ENCODE data around the gene PRKCH.

Gene PRKCH

DNA sequence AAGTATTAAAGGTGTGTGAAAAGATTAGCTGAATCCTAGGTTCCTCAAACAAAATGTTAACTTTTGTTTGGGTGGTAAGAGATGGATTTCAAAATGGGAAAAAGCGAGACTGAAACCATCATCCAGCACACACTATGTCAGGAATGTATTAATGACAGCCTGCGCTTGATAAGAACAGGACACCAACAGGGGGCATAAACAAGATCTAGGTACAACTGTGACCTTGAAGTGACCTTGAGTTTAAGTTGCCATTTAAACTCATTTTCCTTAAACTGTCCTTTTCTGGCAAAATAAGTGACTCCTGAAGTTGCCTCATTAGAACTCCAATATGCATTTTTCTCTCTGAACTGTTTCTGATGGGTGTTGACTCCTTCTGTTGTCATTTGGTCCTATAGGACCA, 17.1 kb downstream of the PRKCH start:
- no peak for DNase-seq (ENCODE audit: low spot score)

DNA sequence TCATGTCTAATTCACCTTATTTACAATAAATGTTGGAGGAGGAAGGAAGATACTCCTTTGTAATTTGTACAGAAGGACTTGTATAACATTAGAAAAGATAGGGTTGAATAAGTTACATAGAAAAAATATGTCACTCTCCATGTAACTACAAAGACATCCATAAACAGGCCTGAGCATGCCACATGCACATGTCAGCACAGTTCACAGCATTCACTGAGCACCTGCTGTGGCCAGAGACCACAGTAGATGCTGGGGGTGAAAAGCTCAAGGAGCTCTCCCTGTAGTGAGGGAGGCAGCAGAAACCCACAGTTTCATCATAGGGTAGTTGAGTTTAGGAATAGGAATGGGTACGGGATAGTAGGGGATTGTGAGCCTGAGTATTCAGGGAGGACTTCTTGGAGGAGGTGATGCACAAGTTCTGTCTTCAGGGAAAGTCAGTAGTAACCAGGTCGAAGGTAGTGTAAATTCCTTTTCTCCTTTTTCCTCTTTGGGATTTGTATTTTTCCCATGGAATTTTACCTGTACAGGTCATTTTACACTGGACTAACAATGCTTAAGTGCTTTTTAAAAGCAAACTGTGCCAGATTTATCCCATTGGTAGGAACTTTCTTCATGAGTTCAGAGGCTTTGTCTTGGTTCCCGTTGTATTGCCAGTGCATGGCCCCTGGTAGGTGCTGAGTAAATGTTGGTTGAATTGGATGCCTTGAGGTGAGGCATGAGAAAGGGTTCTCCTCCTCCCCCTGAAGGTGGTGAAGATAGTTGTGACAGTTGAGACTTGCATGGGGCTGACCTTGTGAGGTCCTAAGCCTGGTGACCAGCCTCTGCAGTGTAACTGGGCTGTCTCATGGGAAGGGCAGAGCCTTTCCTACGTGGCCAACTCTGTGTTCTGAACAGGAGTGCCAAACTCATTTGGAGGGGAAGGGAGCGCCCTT, 20.2 kb downstream of the PRKCH start:
- DNase-seq (ENCODE audit: low spot score): no peak

DNA sequence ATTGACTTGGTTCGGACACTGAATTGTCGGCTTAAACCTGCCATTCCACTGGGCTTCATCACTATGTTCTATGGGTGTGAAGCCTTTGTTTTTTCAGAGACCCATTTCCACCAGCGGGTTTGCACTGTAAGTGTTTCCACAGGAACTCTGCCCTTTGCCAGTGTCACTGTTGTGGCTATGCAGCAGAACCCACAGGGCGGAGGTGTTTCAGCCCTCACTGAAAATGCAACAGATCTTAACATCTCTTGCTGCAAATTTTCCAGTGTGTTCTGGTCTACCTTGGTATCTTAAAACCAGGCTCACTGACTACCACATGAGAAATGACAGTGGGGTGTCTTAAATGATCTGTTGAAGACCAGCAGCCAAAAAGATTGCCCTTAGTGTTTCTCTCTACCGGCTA, 21.1 kb downstream of the PRKCH start:
- DNase-seq (ENCODE audit: low spot score): peak; percentile 3

DNA sequence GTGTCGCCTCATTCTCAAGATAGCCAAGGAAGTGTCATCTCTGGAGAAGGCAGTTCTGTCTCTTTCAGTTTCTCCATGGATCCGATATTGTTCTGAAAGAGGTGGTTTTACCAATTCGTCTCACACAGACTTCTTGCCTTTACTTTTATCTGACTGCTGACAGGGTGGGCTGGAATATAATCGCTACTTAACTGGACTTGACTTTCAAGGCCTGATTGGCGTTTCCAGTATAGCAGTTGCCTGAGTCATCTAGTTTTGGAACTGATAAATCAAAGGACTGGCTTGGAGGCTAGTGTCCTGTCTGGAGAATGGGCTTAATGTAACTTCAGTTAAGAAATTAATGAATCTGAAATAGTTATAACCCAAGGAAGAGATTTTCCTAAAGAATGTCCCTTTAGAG, 21.6 kb downstream of the PRKCH start:
- peak; percentile 11 for DNase-seq (ENCODE audit: low spot score)

DNA sequence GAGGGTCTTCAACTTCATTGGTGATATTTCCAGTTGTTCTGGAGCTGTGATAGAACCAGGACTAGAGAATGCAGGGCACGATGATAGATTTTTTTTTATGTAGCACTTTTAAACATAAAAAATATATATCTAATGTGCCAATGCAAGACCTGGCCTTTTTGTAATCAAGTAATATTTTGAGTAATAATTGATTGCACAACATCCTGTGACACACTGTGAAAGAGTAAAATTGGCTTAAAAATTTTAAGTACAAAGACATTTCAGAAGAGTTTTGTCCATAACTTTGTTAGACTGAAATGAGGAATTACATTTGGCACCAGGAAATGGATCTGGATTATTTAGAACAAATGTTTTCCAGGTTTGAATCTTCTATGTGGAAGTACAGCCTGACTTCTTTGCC, 22.1 kb downstream of the PRKCH start:
- DNase-seq (ENCODE audit: low spot score): no peak

DNA sequence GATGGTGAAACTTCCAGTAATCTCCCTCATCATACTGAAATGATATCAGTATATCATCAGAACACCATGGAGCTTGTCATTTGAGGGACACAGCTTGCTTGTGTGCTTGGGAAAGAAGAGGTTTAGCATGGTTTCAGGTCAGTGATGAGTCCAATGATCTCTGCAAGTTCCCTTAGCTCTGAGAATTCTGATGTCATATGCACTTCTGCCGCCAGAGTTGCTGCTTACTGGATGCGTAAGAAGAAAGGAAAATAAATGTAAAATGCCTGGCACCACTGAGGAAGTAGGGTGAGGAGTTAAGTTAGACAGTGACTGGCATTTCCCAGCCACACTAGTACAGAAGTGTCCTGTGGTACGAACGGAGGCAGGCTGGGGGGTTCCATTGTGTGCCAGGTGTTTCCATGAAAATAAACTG, 22.6 kb downstream of the PRKCH start:
- no peak for DNase-seq (ENCODE audit: low spot score)

GRCh38 chr14:61344437-61345150, 23.2 kb downstream of the PRKCH start:
- DNase-seq (ENCODE audit: low spot score): no peak

DNA sequence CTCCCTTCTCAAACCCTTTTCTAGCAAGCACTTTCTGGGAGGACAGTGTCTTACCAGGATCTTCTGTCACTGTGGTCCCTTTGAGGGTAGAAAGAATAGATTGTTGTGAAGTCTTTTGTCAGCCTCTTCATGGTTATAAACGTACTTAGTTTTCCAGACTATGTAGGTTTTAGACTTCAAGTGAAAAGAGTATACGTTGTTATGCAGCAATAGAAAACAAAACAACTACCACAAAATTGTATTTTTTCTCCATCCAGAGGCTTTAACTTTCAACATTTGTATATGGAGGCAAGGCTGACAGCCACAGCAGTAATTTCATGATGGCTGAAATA, 23.7 kb downstream of the PRKCH start:
- no peak for DNase-seq (ENCODE audit: low spot score)

- DNase-seq (ENCODE audit: low spot score): no peak
These were observed 24.8 kb downstream of the PRKCH start for GRCh38 chr14:61346221-61346620.

- no peak for DNase-seq (ENCODE audit: low spot score)
These were observed 25.4 kb downstream of the PRKCH start for GRCh38 chr14:61346793-61347192.

DNA sequence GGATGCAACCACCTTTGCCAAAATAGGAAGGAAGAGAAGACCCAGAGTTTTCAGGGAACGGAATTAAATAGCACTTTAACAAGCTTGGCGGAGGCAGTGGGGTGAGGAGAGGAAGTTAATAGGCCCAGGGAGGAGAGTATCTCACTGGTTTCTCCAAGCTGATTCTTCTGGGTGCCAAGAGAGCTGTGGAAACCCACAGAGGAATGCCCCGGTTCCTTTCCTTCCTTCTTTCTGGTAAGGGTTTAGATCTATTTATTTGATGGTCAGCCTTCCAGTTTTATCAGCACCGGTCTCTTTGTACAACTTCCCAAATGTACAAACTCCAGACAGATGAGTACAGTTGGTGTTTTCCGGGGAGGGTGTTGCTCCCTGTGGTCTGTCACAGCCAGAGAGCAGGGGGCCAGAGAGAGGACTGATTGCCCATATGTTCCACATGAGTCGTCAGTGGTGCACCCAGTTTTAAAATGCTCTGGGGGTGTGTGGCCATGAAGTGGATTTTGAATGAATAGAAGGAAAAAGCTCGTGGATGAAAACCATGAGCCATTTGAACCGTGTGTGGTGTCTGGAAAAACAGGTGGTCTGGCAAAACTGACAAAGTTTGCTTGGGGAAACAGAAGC, 26.6 kb downstream of the PRKCH start:
- no peak for DNase-seq (ENCODE audit: low spot score)

DNA sequence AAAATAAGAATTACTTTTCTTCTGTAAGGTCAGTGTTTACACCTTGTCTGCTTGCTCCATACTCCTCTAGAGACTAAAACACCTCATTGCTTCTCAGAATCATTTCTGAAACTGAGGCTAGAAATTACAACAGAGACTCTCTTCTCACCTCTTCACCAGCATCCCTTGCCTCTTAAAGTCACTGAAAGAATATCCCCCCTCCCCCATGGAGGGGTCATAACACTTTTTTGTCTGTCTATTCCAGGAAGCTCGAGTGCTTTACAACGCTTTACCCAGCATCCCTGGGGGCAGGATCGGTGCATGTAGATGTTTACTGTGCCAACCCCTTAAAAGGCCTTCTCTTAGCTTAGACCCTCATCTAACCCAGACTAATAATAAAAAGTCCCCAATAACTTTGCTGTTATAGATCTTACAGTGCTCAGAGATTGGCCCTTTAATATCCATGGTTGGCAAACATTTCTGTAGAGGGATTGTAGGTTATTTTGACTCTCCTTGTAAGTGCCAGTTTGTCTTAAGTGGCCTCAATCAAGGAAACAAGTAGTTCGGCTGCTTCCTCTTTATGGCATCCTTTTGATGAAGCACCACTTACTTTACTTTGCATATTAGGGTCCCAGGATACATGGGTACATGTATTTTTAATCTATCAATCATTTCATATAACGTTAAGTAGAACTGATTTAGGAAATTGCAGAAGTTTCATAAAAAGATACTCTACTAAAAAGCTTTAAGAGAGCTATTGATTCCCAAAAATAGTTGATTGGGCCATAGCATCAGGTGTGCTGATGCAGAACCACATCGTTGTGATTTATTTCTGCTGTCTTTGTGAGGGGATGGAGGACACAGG, 29.3 kb downstream of the PRKCH start:
- no peak for DNase-seq (ENCODE audit: low spot score)

- no peak for DNase-seq (ENCODE audit: low spot score)
These were observed 30.1 kb downstream of the PRKCH start for GRCh38 chr14:61351477-61351876.

DNA sequence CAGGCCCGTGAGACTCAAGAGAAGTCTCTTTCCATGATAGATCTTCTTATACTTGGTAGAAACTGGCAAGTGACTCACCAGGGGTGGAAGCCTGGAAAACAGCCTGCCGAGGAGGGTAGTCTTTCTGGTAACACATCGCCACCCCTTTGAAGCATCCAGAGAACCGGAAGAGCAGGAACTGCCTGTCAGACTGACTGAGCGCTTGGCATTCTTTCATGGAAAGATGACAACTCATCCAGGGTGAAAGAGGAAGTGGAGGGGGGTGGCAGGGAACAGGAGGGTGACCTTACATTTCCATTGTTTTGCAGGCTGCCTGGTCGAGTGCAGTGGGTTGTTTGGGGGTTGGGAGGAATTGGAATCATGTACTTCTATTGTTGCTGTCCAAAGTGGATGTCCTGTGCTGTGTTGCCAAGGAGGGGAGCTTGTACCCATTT, 34.5 kb downstream of the PRKCH start:
- DNase-seq (ENCODE audit: low spot score): no peak

- no peak for DNase-seq (ENCODE audit: low spot score)
These were observed 35.7 kb downstream of the PRKCH start for GRCh38 chr14:61357123-61357522.

DNA sequence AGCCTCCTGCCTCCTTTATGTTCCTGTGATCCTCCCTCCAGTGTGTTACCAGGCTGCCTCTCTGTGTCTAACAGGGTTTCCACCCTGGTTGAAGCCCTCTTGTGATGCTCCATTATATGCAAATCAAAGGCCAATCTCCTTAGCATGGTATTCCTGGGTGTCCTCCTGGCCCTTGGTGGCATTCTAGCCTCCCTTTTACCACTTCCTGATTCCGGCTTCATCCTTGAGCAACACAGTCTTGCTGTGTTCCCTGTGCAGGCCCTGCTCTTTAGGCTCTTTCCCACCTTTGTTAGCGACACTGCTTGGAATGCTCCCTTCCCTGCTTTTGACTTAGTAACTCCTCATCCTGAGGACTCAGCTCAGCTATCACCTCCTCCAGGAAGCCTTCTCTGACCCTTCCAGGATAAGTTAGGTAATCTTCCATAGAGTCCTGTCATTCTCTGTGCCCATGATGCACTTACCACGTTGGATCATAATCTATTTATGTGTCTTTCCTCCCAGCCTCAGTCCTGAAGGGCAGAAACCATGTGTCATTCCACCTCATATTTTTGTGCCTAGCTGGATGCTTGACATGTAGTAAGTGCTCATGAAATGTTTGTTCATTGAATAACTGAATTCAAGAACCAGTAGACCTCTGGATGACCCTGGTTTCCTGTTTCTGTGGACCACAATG, 37.3 kb downstream of the PRKCH start:
- no peak for DNase-seq (ENCODE audit: low spot score)

DNA sequence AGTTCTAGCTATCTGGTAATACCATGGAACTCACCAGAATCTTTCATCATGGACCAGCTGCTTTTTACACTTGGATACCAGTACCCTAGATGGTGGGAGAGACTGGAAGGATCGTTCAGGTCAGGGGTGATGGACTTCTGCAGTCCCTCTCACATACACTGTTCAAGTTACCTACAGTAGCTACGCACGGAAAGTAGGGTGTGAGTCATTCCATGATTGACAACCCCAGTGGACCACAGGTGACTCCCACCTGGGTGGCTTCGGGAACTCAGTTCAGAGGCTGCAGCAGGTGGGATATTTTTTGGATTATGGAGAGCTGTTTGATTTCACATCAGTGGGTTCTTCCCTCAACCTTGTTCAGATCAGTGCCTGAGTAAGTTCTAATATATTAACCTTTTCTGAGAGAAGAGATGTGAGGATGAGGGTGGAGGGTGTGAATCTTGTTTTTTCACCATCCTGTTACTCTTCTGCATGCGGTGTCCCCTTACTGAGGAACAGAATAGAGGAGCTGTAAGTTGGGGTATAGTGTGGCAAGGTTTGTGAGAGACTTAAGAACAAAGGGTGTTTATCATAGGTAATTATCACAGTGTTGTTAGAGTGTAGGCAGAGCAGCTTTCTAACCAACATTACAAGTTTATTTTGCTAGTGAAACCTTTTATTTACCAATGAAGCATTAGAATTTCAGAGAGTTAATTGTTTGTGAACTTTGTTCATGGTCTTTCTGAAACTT, 39.6 kb downstream of the PRKCH start:
- DNase-seq (ENCODE audit: low spot score): no peak

DNA sequence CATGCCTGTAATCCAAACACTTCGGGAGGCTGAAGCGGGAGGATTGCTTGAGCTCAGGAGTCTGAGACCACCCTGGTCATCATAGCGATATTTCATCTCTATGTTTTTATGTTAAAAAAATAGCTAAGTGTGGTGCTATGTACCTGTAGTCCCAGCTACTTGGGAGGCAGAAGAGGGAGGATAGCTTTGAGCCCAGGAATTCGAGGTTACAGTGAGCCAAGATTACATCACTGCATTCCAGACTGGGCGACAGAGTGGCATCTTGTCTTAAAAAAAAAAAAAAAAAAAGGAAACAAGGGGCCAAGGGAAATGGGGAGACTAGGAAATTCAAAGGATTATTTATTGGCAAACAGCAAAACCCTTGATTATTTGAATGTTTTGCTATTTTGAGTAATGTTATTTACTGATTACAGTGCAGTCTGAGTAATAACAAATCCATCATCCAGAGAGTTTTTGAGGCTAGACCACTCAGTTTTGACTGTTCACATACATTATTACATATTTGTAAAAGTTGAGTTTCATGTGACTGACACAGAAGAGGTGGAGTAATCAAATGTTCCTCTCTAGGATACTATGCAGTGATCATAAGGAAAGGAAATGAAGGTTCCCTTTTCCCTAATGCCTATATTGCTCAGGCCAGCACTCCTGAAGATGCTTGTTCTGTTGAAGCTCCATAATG, 40.8 kb downstream of the PRKCH start:
- DNase-seq (ENCODE audit: low spot score): no peak

GRCh38 chr14:61364243-61364642, 42.9 kb downstream of the PRKCH start:
- no peak for DNase-seq (ENCODE audit: low spot score)

DNA sequence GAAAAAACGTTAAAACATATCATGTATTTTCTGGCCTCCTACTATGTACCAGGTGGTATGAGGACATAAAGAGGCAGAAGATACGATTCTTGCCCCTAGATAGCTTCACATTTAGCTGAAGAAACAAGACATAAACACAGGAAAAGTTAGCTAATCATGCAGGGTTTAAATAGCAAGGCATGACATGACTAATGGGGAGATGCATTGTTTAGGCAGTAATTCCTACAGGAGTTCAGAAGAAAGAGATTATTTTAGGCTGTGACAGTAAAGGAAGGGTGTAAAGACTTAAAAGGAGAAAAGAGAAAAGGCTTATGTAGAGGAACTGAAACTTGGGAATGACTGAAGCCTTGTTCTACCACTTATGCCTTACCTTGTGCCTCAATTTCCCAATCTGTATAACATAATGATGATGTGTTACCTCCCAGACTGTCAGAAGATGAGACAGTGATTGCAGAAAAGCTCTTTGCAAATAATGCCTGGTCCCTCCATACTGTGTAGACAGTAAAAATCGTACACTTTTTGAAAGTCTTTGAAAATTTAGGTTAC, 44.4 kb downstream of the PRKCH start:
- no peak for DNase-seq (ENCODE audit: low spot score)
